Kasumi-1 (cell line): ENCODE measurements around the gene PLXNA4.

Experiments used
- DNase-seq, 2 experiments: peaks; one replicate each; lab custom pipeline; 2025; lab: John Stamatoyannopoulos, UW

The PLXNA4 gene

DNA sequence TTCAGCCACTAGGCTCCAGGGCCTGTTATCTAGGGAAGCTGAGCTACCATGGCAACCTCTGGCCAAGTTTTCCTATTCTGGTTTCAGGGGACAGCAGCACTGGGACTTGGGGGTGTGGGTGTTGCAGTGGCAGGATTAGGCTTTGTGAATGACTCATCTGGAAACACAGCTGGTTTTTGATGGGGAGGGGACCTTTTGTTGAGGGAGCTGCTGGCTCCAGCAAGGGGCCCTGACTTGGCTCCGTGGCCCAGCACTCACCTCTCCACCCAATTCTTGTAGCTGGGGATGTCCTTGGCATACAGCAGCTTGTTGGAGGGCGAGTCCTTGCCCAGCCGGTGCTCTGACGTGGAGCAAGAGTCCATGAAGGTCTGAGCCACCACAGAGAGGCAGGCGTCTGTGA lies 435.9 kb downstream of the PLXNA4 start:
- no peak for DNase-seq

- no peak for DNase-seq
Measured at GRCh38 chr7:132138817-132139216, 437.5 kb downstream of the PLXNA4 start.

- DNase-seq = no peak
Measured at GRCh38 chr7:132137681-132138080, 438.6 kb downstream of the PLXNA4 start.

GRCh38 chr7:132135746-132136385 lies 440.4 kb downstream of the PLXNA4 start:
- no peak for DNase-seq

DNA sequence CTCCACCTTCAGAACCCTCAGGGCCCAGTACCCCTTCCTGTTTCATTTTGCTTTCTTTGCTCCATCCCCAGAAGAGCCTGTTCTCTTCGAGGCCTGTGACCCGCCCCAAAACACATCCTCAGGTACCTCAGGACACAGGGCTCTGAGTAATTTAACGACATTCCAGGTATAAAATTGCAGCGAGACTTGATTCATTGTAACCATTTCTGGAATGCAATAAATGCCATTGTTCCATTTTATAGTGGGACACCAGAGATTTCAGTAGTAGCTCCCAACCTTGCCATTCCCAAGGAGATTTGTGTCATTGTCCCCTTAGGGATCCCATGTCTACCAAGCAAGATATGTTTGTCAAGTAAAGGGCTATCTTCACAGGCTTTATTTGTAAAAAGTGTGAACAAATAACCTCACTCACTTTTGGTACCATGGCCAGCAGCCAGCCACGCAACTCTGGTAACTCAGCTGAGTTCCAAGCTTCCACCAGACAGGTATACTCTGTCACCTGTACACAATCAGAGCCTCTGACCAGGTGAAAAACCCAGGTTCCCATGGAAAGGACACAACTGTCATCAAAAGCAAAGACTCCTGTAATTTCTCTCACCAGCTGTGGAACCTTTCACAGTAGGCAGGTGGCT lies 441.3 kb downstream of the PLXNA4 start:
- no peak for DNase-seq

DNA sequence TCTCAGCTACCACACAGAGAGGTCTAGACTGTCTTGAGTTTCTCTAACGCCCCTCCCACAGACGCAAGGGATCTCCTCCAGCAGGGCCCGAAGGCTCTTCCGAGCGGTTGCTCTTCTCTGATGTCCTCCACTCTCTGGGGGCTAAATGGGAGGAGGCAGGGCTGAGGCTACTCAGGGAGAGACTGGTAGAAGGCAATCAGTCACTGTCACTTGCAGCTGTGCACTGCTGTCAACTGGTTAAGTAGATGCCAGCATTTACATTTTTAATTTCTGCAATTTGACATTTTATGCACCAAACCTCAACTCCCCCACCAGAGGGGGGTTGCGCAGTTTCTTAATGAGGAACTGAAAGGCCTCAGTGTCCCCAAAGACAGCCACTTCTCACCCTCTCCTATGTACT lies 442.8 kb downstream of the PLXNA4 start:
- DNase-seq = no peak

DNA sequence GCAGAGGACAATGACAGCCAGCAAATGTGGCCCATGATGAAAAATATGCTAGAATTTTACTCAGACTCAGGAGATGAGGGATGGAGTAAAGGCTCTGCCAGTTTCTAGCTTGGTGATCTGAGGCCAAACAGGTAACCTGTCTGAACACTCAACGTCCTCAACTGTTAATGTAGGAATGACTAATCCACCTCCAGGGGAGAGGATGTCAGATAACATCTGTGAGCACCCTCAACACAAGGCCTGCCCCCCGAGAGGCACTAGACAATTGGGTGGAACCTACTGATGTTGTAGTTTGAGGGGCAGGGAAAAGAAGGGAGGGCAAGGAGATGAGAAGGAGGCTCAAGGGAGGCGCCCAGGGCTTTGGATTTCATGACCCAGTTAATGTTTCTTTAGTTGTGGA lies 445.1 kb downstream of the PLXNA4 start:
- DNase-seq = no peak

GRCh38 chr7:132130497-132130896 lies 445.8 kb downstream of the PLXNA4 start:
- no peak for DNase-seq

- DNase-seq = no peak
Measured at GRCh38 chr7:132125872-132126595, 450.2 kb downstream of the PLXNA4 start.

GRCh38 chr7:132125096-132125495 lies 451.2 kb downstream of the PLXNA4 start:
- DNase-seq = no peak

- no peak for DNase-seq
Measured at GRCh38 chr7:132124575-132124974, 451.7 kb downstream of the PLXNA4 start.

- no peak for DNase-seq
Measured at GRCh38 chr7:132123773-132124172, 452.5 kb downstream of the PLXNA4 start.

- no peak for DNase-seq
Measured at GRCh38 chr7:132122901-132123300, 453.4 kb downstream of the PLXNA4 start.

GRCh38 chr7:132121987-132122386 lies 454.3 kb downstream of the PLXNA4 start:
- DNase-seq = no peak

GRCh38 chr7:132118641-132119040 lies 457.6 kb downstream of the PLXNA4 start:
- no peak for DNase-seq

- DNase-seq = no peak
Measured at GRCh38 chr7:132117636-132118035, 458.6 kb downstream of the PLXNA4 start.

- no peak for DNase-seq
Measured at GRCh38 chr7:132117181-132117580, 459.1 kb downstream of the PLXNA4 start.

- no peak for DNase-seq
Measured at GRCh38 chr7:132116369-132116768, 459.9 kb downstream of the PLXNA4 start.

DNA sequence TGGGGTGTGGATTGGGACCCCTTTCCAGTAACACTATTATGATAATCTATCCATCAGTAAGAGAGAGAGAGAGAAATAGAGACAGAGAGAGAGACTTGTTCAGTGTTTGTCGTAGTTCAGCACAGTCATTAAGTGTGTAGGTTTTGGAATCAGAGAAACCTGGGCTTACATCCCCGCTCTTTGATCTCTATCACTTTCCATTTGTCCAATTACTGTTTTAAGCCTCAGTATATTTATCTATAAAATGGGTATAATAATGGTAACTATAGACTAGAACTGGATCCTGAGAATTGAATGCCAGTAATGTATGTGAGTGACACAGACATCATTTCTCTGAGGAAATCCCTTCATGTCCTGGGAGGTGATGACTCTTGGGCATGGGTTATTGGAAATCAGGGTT lies 460.5 kb downstream of the PLXNA4 start:
- no peak for DNase-seq

DNA sequence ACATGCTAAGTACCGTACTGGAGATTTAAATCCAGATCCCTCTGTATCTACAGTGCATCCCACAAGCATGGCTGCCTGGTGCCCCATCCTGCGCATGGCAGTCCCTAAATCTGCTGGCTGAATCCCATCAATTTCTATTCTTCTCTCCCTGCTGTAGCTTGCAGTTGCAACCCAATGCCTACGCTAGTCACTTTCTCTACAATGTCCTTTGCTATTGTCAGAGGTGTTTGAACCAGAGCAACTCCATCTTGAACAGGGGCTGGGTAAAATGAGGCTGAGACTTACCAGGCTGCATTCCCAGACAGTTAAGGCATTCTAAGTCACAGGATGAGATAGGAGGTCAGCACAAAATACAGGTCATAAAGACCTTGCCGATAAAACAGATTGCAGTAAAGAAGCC lies 461.2 kb downstream of the PLXNA4 start:
- DNase-seq = no peak

DNA sequence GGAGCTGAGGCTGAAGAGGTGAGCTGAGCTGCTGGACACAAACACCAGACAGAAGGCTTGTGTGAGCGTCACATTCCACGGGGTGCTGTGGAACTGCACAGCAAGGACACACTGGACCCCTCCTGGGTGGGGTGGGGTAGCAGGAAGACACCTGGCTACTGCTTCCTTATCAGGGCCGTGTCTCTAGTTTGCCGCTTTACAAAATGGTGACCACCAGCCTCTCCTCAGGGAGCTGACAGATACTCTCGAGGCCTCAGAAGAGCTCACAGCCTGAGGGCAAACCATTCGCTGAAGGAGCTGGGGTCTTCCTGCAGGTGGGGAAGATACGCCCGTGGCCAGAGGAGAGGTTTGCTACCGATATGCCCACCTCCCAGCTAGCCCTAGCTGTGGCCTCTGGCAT lies 461.9 kb downstream of the PLXNA4 start:
- no peak for DNase-seq

- no peak for DNase-seq
Measured at GRCh38 chr7:132113536-132114371, 462.5 kb downstream of the PLXNA4 start.
